Pulmonary artery endothelial cell (primary cell): ENCODE results near the gene TRMT11. TPM values are rescaled to one million over a fixed set of nuclear protein-coding genes. Genes with fewer than 3 reads are reported as not detected.
"Not testable (repeated sequence)": the region's sequence is repeated elsewhere in the genome, so short reads cannot be mapped to it uniquely, and the experiment has no call there.

Source experiments
- DNase-seq: peaks from one replicate; pipeline ENCODE4 v3.0.0-alpha.2; 2011; ENCODE audit warnings: low read depth, low spot score
- total RNA-seq: library from RNA; depleted of rRNA; stranded (reverse); fragments of >200 nt; gene quantifications from 2 replicates; pipeline ENCODE4 v1.2.3, GENCODE V29; 2014

The TRMT11 gene
- total RNA-seq, 1 donor from 2014 or later: 16.4 TPM

GRCh38 chr6:125956506-125957390, 29.6 kb upstream of the TRMT11 start, which contains the start of gene HINT3:
TSS of gene HINT3 (plus strand) at chr6:125956770. CDS start at chr6:125956978, 208 bp downstream.
- DNase-seq: peak; percentile 93

GRCh38 chr6:125957391-125957693, 29.0 kb upstream of the TRMT11 start:
- no peak for DNase-seq

- no peak for DNase-seq
These were observed 28.5 kb upstream of the TRMT11 start for GRCh38 chr6:125957845-125958244.

- DNase-seq: no peak
These were observed 27.3 kb upstream of the TRMT11 start for GRCh38 chr6:125959041-125959440.

GRCh38 chr6:125961117-125961516, 25.2 kb upstream of the TRMT11 start:
- no peak for DNase-seq

- no peak for DNase-seq
These were observed 23.3 kb upstream of the TRMT11 start for GRCh38 chr6:125962900-125963497.

GRCh38 chr6:125963817-125964216, 22.5 kb upstream of the TRMT11 start:
- DNase-seq: no peak

GRCh38 chr6:125966569-125966968, 19.8 kb upstream of the TRMT11 start:
- DNase-seq: no peak

GRCh38 chr6:125968493-125968892, 17.8 kb upstream of the TRMT11 start:
- no peak for DNase-seq

GRCh38 chr6:125970760-125971159, 15.6 kb upstream of the TRMT11 start:
- no peak for DNase-seq

- not testable (repeated sequence) for DNase-seq
These were observed 13.9 kb upstream of the TRMT11 start for GRCh38 chr6:125972478-125972877.

GRCh38 chr6:125974214-125974866, 12.0 kb upstream of the TRMT11 start:
- DNase-seq: no peak

GRCh38 chr6:125979101-125979500, 7.2 kb upstream of the TRMT11 start:
- no peak for DNase-seq

GRCh38 chr6:125981571-125982185, 4.7 kb upstream of the TRMT11 start:
- no peak for DNase-seq

- DNase-seq: no peak
These were observed 2.9 kb upstream of the TRMT11 start for GRCh38 chr6:125983246-125983945.

- DNase-seq: no peak
These were observed 2.0 kb upstream of the TRMT11 start for GRCh38 chr6:125984311-125984710.

GRCh38 chr6:125985522-125985921, 818 bp upstream of the TRMT11 start:
- DNase-seq: no peak

GRCh38 chr6:125985979-125986300, 400 bp upstream of the TRMT11 start:
- no peak for DNase-seq

GRCh38 chr6:125987026-125987617, 782 bp downstream of the TRMT11 start:
- DNase-seq: no peak

GRCh38 chr6:125988280-125988679, 1.9 kb downstream of the TRMT11 start:
- no peak for DNase-seq

- DNase-seq: no peak
These were observed 3.3 kb downstream of the TRMT11 start for GRCh38 chr6:125989631-125990030.
